ENCODE results near the gene ELAVL1. TPM values are rescaled to one million over a fixed set of nuclear protein-coding genes. Genes with fewer than 3 reads are reported as not detected.
"Not testable (repeated sequence)": the region's sequence is repeated elsewhere in the genome, so short reads cannot be mapped to it uniquely, and the experiment has no call there.

ELAVL1 gene
- total RNA-seq, 1 donor from 2014 or later, result 16.2 TPM

GRCh38 chr19:7968008-7968795, 37.2 kb downstream of the ELAVL1 start:
- no peak for DNase-seq

DNA sequence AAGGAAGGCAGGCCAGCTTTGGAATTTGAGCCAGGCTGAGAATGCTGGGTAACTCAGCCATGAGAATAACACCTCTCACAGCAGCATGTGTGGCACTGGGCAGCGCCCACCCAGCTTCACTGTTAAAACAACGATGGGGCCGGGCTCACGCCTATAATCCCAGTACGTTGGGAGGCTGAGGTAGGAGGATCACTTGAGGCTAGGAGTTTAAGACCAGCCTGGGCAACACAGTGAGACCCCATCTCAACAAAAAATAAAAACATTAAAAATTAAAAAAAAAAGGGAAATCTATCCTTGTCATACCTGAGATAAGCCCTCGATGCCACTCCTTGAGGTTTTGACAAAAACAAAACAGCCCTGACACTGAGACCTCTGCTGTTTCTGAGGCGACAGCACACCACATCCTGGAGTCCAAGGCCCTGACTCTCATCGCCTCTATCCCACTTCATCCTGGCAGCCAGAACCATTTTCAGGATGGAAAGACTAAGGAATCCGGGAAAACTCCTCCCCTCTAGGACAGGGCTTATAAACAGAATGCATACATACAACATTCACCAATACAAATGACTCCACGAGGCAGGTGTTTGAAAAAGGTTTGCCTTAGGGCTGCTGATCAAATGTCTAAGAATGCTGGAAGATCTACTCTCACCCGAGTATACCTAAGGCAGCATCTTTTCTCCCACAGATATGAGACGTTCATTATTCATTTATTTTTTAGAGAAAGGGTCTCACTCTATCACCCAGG, 39.3 kb downstream of the ELAVL1 start:
- no peak for DNase-seq

DNA sequence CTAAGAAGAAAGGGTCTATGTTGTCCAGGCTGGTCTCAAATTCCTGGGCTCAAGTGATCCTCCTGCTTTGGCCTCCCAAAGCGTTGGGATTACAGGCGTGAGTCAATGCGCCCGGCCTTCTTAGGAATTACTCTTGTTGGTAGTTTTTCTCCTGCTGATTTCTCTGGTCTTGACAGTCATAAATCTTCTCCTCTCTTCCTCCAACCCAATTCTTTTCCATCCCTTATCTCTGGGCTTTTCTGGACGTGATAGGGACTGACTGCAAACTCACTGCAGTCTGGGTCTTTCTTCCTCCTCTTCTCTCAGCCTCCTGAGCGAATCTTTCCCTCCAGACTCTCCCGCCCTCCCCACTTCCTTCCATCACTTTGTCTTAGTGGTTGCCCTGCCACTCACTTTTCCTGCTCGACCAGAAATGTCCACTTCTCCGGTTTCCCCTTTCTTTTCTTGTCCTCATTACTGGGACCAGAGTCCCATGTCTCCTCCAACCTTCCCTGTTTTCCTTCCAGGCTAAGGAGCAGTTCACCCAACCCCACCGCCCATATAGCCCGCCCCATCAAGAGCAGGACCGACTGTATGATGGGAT, 40.1 kb downstream of the ELAVL1 start:
- no peak for DNase-seq

DNA sequence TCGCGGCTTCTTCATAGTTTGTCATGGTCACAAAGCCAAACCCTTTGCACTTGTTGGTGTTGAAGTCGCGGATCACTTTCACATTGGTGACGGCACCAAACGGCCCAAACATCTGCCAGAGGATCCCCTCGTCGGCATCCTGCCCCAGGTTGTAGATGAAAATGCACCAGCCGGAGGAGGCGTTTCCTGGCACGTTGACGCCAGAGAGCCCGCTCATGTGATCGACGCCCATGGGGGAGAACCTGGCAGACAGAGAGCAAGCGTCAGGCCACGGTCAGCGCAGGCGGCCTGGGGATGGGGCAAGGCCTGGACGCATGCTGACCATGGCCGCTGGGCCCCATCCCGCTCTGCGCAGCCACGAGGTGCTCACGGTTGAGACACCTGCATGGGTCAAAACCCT, 41.9 kb downstream of the ELAVL1 start:
- DNase-seq, result no peak

DNA sequence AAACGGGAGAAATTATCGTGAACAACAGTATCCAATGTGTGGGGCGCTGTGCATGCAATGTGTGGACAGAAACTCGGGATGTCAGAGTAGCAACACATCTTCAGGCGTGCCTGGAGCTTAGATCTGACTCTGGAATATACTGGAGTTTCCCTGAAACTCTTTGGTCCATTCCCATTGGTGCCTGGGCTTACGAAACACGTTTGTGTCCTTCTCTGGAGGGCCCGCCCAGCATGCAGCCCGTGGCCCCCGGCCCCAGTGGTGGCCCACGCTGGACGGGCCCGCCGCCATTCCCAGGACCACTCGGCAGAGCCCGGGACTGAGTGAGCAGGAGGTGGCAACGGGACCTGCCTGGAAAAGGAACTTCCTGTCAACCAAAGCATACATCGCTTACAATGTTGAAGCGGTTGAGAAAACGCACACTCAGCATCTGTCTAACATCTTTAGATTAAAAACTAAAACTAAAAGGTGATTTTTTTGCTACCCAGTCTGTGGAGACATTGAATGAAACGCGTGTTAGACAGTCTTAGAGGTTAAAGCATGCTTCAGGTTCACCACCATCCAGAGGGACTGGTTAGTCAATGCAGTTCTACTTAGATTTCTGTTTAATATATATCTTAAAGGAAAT, 42.7 kb downstream of the ELAVL1 start:
- DNase-seq, result no peak

DNA sequence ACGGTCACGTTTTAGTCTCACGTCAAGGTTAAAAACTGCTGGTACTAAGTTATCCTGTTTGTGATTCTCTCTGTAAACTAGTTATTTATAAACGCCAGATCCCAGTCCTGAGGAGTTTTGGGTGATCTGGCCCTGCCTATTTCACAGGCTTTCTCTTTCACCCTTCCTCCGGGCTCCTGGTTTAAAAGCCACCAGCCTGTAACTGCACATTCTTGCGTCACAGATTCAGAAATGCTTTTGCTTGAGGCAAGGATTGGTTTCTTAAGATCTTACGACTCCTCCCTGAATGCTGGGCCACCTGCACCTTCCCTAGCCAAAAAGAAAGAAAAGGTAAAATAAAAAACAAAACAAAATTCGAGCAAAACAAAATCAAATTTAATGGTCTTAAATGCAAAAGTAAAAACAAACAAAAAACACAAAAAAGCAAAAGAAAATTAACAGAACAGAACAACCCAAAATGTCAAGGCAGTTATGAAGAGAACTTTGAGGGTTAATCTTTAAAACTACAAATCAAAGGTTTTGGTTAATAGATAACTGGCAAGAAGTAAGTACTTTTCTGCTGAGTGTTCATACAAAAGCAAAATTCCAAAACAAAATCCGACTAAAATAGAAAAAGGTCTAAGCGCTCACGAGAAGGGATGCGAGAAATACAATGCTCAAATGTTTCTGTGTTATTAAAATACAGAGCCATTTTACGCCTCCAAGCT, 43.4 kb downstream of the ELAVL1 start:
- no peak for DNase-seq

GRCh38 chr19:7961082-7961481, 44.4 kb downstream of the ELAVL1 start:
- DNase-seq, result not testable (repeated sequence)

GRCh38 chr19:7959211-7959610, 46.2 kb downstream of the ELAVL1 start:
- no peak for DNase-seq

DNA sequence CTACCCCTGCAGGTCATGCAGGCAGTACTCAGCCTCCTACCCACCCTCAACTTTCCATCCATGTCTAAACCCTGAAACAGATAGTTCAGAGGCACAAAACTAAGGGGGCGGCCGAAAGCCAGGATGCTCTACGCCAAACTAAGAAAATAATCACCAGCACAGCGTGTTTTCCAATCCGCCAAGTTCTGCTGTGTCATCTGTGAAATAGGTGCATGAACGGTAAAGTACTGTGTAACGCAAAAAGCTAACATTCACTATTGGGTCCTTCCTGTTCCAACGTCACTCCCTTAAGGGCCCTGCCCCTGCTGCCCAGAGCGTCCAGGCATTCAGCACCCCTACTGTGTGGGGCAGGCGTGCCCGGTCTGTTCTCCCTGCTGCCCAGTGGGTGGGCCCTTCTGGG, 49.7 kb downstream of the ELAVL1 start:
- DNase-seq, result no peak

DNA sequence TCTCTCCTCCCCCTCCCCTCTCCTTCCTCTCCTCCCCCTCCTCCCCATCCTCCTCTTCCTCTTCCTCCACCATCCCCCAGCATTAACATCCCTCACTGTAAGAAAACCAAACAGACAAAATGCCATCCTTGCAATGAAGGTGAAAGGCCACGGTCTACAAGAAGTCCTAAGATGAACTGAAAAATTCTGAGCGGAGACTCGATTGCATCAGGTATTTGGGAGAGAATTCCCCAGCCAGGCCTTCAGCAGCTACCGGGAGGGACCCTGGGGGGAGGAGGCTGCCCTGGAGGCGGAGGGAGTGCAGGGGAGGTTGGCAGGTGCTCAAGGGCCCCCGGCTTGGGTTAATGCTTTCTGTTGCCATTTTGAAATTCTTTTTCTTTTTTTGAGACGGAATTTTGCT, 51.9 kb downstream of the ELAVL1 start:
- DNase-seq, result no peak

- no peak for DNase-seq
Observed at GRCh38 chr19:7953060-7953459, 52.4 kb downstream of the ELAVL1 start.

- no peak for DNase-seq
Observed at GRCh38 chr19:7947939-7948338, 57.5 kb downstream of the ELAVL1 start.

- DNase-seq, result peak; percentile 69
Observed at GRCh38 chr19:7944177-7944761, 61.2 kb downstream of the ELAVL1 start.

DNA sequence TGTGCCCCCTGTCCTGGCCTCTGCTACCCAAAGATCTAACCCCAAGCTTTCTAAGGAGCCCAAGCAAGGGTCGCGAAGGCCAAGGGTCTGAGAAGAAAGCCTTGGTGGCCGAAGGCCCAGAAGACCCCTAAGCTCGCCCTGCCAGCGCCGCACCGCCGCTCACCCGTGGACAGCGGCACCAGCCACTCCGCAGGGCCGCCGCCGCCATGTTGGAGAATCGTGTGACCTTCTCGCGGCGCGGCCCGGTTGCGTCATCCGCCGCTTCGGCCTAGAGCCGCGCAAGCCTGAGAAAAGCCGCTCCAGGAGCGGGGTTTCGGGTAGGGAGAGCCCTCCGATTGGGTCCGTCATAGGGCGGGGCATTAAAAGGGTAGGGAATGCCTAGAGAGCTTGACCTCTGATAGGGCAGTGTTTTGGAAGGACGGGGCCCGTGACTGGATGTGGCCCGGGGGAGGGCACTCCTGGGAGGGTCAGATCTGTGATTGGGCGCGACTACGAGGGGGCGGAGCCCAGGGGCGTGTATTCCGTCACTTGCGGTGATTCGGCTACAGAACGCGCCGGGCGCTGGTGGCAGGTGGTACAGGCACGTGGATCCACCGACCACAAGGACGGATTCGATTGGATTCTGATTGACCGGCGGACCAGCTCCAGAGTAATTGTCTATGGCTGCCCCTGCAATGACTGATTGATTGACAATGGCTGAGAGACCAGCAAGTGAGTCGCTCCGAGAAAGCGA, 61.8 kb downstream of the ELAVL1 start, which contains the start of gene TIMM44:
TIMM44 (minus strand) TSS at position 223 of the 733 bp plus-strand sequence; CDS start at position 208, 15 bp downstream.
- DNase-seq, result peak; percentile 99

GRCh38 chr19:7942981-7943443, 62.4 kb downstream of the ELAVL1 start:
- no peak for DNase-seq

GRCh38 chr19:7941895-7942596, 63.4 kb downstream of the ELAVL1 start:
- no peak for DNase-seq

- no peak for DNase-seq
Observed at GRCh38 chr19:7940841-7941240, 64.6 kb downstream of the ELAVL1 start.

DNA sequence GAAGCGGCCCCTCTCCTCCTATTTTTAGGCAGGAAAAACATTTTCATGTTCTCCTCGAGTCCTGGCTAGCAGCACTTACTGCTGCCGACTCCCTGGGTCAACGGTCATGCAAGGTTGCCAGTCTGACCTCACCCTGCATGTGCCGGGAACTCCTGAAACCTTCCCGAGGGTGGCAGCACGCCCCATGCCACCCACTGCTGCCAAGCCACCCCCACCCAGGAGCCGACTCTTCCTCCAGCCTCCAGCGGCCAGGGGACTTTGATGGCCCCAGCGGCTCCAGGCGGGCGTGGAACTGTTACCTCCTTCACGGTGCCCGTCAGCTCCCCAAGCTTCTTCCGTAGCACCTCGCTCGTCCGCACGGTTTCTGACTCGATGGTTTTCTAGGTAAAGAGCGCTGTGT, 70.7 kb downstream of the ELAVL1 start:
- DNase-seq, result no peak

DNA sequence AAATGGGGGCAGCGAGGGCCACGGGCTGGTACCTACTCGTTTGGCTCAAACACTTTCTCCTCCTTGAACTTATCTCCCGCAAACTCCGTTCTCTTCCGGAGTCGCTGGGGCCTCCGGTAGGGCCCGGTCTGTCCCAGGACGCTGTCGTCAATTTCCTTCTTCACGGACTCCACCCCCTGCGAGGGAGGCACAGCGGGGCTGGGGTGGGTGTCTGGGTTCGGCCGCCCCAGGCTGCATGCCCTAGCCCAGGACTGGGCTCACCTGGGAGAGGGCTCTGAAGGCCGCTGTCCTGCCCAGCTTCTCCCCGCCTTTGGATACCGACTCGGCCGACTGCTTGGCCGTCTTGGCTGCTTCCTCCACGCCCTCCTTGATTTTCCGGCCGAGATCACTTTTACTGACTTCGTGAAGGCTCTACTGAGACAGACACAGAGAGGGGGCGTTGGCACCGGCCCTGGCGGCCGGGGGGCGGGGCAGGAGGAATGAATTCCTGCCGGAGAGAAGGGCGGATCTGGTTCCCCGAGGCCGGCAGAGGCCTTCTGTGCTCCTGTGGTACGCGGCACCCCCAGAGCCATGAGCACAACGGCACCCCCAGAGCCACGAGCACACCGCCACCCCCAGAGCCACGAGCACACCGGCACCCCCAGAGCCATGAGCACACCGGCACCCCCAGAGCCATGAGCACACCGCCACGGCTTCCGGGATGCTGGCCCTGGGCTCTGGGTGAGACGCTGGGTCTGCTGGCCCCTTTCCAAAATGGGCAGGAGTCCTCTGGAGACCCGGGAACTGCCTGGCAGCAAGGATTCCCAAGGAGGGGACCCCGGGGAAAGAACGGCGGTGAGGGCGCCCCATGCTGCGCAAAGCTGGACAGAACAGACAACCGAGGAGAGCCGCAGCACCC, 71.4 kb downstream of the ELAVL1 start:
- no peak for DNase-seq
